IPS DF 19.7 (cell line): ENCODE results near the gene SAMD4A.
"Not testable (repeated sequence)": the region's sequence is repeated elsewhere in the genome, so short reads cannot be mapped to it uniquely, and the experiment has no call there.

Experiments used
- DNase-seq: peaks from one replicate; pipeline ENCODE4 v3.0.0-alpha.2; 2013; ENCODE audit warnings: low read depth, low spot score

SAMD4A gene

DNA sequence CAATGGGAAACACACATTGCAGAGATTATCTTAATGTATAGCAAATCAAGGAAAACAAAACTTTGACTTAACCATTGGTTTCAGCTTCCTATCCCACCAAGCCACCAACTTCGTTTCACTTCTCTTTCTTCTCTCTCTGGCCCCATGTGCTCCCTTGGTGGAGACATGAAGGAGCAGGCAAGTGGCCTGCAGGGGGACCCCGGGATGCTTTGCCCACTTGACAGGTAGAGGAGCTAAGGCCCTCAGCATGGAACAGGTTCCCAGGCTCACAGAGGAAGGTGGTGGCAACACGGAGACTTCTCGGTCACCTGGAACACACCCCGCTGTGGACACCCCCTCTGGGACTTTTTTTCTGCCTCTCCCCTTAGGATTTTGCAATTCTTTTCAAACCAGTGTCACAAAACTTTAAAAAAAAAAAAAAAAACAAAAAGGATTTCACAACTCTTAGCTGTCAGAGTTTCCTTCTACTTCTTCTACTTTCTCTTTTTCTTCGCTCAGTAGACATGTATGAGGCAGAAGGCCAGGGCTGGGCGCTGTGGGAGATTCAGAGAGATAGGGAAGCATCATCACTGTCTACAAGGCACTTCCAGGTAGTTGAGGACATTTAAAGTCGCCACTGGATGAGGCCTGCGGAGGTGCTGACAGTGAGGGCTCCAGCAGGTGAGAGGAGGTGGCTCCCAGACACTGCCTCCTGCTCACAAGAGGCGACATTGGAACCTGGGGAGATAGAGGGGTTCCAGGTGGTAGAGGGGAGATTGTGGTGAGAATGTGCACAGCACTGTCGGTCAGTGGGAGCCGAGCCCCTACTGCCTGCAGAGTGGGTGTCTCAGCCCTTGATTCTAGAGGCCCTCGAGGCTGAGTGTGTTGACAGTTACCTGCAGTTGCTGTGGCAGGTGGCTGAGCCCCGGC is 216.1 kb downstream of the SAMD4A start:
- DNase-seq, result no peak

DNA sequence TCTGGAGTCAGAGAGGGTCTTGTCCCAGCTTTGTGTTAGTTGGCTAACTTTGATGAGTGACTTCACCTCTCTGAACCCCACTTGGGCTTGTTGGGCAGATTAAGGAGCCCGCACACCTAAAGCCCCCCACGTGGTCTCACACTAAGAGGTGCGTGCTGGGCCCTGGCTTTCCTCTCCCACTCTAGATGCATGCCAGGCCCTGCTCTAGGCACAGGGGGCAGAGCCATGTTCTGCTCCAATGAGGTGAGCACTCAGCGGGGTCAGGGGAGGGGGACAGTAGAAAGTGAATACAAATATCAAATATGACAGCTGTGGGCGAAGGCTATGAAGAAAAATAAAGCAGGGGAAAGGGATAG is 216.7 kb downstream of the SAMD4A start:
- DNase-seq, result no peak

DNA sequence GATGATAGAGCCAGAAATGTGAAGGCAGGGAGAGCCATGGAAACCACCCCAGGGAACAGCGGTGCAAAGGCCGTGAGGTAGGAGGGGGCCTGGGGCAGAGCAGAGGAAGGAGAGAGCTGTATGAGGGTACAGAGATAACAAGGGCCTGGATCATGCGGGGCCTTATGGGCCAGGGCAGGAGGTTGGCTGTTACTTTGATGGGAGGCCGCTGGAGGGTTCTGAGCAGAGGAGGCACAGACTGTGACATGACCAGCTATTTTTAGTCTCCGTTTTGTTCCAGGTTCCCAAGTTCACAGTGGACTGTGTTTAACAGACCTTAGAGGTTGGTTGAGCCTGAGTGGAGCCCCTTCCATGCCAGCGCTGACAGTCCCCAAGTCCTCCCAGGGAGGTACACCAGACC is 217.1 kb downstream of the SAMD4A start:
- no peak for DNase-seq

DNA sequence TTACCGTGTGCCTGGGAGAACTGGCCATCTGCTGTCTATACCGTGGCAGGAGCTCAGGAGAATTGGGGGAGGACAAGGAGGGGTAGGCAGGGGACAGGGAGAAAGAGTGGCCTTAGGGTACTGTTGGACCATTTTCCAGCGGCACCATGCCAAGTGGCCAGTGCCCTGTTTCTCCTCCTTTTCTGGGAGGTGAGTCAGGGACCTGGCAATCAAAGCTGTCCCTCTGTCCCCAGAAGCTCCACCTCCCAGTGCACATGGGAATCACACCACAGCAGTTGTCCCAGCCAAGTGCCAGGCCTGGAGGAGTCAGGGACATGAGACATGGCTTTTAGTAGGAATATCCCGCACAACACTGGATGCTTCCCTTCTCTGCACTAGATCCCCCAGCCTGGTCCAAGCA is 217.7 kb downstream of the SAMD4A start:
- no peak for DNase-seq

DNA sequence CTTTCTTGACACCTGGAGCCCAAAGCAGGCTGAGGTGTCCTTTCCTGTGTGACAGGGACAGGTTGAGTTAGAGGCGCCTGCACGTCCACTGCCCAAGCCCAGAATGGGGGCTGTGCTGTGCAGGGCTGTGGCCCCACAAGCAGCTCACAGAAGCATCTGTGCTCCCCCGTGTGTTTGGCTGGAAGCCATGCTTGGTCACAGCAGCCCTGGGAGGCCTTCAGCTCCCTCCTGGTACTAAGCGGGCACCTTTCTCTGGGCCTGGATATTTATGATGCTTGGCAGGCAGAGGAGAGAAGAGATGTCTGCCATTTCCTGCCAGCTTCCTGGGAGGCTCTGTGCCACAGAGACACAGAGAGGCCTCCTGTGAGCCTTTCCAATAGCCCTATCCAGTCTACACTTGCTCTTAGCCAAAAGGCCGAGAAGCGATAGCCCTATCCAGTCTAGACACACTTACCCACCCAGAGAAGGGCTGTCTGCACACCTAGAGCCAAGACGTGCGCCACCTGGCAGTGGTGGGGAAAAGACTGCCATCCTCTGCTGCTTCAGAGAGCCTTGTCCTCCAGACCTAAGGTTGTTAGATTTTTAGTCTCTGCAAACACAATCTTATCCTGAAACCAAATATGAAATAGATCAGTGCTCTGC is 218.3 kb downstream of the SAMD4A start:
- DNase-seq, result no peak

DNA sequence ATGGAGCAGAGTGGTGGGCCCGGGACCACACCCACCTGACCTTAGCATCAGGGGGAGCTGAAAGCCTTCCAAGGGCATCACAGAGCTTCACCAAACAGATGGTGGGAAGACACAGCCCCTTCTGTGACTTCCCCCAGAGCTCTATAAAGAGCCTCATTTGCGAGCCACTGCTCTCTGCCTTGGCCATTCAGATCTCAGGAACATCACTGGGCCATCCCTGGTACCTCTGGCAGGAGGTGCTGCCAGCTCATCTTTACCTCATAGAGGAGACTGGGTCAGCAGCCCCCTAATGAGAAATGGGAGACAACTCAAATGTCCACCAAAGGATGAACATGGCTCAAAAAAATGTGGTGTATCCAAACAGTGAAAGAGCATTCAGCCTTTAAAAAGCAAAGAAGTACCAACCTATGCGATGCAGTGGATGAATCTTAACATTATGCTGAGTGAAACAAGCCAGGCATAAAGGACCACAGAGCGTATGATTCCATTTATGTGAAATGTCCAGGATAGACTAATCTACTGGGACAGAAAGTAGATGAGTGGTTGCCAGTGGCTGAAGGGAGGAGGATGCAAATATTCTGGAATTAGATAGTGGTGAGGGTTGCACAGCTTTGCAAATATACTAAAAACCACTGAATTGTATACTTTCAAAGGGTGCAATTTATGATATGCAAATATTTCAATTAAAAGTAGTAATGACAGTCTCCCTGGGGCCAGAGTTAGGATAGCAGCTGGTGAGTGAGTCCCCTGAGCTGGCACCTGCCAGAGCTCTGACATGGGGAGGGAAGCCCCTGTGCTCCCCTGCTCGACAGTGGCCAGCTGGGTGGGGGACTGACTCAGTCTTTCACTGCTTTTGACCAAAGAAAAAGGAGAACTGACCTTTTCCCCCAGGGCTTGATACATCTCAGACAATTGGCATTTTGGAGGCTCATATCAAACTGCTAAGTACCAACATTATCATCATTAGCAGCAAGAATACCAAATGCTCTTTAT is 219.1 kb downstream of the SAMD4A start:
- DNase-seq, result no peak

DNA sequence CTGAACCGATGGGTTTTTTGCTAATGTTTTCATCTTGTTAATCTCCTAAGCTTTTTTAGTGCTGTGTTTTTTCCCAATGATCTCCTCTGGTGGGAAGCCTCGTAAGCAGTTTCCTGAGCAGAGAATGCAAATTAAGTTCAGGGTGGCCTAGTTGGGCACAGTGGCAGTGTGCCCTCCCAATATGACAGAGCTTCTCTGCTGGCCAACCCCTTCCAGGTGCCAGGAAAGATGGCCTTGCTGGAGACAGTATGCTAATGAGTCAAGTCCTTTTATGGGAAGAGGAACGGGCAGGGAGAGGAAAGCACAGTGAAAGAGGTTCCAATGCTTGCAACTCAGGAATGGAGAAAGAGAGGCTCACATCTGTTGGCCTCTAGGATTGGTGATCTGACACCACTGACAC is 219.9 kb downstream of the SAMD4A start:
- no peak for DNase-seq

DNA sequence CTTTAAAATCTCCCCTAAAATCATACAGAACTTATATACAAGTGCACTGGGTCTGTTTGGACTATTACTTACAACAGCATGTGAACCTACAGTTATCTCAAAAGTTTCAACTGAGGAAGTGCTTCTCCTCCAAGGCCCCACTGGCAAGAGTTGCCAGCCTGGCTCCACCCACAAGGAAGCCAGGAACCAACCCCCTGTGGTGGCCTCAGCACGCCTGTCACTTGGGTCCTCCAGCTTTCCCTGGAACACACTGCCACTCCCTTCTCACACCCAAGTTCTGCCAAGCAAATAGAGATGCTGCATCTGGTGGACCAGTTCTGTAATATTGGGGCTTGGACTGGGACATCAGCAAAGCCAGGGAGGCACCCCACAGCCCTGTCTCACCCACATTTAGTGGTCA is 220.3 kb downstream of the SAMD4A start:
- no peak for DNase-seq

DNA sequence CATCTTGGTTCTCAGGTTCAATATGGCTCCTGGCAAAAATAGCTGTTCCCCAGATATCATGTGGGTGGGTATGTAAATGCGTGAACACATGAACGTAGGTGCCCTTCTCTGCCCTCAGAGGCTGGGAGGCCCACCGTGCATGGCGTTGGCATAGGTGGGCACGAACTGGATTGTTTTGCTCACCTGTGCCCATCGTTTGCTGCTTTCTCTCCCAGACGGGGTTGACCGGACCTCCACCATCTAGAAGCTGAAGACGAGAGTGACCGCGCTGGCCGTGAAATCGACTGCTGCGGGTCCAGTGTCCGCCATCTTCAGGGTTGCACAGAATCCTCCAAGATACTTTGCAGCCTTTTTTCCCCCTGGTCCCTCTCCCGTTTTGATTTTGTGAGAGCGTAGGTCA is 221.8 kb downstream of the SAMD4A start:
- DNase-seq, result no peak

DNA sequence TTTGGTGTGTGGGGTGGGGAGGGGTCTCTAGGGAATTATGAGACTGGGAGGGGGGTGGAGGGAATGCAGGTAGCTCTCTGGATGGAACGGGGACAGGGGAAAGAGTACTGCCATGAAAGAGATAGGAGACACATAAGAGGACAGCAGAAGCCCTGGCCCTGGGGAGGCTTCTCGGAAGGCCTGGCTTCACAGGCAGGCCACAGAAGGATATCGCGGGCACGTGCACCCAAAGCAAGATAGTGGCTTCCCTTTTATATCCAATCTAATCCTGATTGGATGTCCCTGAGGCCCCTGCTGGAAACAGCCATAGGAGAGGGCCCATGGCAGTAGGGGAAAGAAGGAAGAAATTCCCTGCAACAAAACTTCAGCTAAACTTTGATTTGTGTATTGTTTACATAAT is 222.2 kb downstream of the SAMD4A start:
- no peak for DNase-seq

DNA sequence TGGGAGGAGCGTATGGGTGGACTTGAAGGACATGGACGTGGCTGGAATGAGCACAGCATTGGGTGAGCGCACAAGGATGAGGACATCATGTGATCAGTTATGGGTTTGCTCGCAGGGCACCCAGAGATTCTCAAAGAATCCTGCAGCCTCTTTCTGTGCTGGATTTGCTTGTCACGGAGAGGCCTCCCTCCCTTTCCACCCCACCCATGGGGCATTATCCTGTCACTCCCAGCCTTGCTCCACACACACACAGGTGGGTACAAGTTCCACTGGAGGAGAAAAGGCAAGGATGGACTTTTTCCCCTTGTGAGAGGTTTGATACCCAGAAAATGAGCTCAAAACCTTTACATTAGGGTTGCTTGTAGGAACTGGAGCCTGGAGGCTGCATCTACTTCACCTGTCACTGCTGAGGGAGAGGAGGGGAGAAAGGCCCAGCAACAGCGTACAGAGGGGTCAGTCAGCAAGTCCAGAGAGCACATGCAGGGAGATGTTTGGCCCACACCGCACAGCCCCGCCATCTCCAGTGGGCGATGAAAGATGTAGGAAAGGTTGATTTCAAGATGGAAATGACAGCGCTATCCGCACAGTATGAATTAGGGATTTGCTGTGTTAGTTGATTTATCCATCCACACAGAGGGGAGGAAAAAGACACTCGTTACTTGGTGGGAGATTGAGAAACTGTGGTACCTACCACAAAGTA is 223.0 kb downstream of the SAMD4A start:
- DNase-seq, result no peak

DNA sequence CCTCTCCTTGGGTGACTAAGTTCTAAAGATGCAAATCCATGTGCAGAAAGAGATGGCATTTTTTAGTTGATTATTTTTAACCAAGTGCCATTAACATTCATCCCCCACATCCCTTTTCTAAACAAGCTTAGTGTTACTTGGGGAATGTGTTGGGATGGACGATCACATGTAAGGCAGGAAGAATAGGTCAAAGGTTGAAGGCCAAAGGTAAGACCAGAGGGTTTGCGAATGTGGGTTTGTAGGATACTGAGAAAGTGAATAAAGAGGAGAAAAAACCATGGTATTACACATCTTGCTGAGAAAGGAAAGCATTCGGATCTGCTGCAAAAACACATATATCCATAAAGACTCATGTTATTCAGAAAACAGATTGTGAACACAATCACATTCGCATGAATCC is 224.1 kb downstream of the SAMD4A start:
- DNase-seq, result no peak

DNA sequence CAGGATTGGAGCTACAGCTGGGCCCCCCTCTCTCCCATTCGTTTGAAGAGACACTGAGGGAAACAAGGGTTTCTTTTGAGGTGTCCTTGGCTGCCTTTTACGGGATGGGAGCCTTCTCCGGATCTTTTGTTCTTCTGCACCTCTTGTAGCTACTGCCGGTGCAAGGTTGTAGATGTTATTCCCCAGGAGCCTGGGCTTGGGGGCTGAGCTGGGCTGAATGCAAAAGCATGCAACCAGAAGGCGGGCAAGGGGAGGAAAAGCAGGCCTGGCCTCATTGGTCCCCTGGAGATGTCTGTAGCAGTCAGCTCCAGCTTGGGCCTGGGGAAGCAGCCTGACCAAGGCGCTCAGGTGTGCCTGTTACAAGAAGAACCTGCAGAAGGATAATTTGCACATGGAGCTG is 225.4 kb downstream of the SAMD4A start:
- no peak for DNase-seq

DNA sequence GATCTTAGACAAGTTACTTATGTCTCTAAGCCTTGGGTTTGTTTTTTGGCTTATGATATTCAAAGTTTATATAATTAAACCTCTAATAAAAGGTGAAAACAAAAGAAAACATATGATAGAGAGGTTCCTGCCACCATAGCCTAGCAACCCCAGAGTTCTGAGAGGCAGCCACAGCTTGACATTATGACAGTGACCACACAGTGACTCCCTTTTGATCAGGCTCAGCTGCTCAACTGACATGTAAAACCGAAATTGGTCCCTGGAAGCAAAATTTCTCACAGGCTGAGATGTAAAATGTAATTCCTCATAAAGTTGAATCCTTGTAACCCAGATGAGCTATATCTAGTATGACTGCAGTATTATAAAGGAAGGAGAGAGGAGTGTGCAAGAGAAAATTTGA is 227.2 kb downstream of the SAMD4A start:
- no peak for DNase-seq

DNA sequence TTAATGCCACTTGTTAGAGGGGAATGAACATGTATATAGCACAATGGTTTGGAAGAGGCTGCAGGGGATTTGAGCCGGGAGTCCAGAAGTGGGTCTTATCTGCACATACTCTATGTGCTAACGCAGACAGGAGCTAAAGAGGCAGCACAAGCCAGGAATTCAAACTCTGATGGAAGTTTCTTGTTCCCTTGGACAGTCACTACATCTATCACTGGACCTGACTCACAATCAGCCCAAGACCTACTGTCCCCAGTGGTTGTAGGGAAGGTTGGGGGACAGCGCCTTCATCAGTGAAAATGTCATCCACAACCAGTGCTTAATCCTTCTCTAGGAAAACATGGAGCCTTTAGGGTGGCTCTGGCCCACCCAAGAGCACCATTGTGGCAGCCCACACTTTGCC is 227.9 kb downstream of the SAMD4A start:
- no peak for DNase-seq

DNA sequence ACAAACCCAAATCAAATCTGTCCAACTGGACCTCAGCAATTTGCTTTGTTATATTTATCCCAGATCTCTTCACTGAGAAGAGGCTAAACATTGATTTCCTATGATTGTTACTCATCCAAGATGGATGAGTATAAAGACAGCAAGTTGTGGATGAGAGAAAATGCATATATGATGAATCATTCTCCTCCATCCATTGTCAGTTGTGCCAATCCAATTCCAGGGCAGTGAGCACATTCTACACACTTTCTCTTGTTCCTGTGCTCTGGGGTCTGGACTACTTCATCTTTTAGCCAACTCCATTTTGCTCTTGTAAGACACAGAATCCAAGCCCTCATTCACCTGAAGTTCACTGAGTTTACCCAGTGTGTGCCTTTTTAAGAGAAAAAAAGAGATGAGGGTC is 230.0 kb downstream of the SAMD4A start:
- no peak for DNase-seq

DNA sequence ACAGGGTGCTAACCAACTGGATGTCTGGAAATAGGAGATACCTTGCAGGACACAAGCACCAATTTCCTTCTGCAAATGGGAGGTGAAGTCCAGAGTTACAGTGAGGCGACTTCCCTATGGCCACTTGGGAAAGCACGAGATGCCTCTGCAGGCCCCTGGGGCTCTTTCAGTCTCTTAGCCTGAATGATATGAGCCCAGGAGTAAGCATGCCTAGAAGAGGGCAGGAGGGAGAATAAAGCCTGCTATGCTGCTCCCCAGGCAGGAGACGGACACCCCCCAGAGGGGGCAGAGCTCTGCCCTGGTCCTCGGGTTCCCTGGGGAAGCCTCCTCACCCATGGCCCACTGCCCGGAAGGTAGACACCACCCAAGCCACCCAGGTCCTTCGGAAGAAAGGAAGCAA is 230.6 kb downstream of the SAMD4A start:
- no peak for DNase-seq

DNA sequence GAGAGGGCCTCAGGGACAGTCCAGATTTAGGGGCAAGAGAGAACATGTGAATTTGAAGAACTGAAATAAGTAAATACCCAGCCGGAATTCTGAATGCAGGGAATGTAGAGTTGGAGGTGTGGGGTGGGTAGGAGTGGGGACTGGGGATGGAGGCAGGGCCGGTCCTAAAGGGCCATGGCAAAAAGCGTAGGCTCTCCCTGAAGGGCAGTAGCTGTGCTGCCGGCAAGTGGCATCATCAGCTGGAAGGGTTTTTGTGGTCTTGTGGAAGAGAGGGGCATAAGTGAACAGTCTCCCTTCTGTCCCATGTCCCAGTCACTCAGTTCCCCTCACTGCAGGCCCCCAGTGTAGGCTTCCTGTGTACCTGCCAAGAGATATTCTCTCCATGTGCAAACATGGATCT is 231.1 kb downstream of the SAMD4A start:
- no peak for DNase-seq

DNA sequence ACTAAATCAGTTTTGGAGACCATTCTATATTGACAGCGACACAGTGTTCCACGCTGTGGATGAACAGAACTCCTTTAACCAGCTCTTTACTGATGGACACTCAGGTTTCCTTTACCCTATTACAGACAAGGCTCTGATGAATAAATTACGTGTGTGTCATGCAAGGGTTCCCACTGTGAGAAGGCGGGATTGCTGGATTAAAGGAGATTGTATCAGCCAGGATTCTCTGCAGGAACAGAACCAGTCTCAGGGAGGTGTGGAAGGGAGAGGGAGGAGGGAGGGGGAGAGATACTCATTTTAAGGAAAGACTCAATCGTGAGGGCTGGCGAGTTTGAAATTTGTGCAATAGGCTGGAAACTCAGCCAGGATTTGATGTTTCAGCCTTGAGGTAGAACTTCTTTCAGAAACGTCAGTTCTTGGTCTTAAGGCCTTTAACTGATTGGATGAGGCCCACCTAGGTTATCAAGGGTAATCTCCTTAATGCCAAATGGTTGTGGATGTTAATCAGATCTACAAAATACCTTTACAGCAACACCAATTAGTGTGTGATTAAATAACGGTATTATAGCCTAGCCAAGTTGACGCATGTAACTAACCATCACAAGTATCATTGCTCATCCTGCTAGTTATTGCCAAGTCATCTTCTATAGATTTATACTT is 231.7 kb downstream of the SAMD4A start:
- no peak for DNase-seq

DNA sequence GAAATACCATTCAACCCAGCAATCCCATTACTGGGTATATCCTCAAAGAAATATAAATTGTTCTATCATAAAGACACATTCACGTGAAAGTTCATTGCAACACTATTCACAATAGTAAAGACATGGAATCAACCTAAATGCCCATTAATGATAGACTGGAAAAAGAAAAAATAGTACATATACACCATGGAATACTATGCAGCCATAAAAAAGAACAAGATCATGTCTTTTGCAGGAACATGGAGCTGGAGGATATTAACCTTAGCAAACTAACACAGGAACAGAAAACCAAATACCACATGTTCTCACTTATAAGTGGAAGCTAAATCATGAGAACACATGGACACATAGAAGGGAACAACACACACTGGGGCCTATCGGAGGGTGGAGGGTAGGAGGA is 234.6 kb downstream of the SAMD4A start:
- not testable (repeated sequence) for DNase-seq

DNA sequence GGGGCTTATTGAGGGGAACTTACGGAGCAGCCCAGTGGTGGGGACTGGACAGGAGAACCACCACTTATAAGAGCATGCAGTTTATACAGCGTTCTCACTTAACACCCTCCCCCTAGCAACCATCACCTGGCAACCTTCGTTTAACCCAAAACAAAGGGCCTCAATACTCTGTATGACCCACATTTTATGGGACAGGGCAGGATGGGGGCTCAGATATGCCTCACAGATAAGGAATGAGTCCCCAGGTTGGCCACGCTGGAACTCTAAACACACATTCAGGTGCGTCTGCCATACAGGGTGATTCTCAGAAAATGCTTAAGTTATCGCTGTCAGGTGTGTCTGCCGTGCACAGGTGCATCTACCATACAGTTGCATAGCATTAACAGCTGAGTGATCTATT is 236.5 kb downstream of the SAMD4A start:
- no peak for DNase-seq
